ACC112 (cell line): Measurements from ENCODE around the gene PEG3.

Source experiments
- H2AFZ ChIP-seq: fragments of 200-600 bp; sonication (generic); one replicate; pipeline ENCODE4 v1.6.0; 2017; ENCODE audit warnings: antibody characterized with exemption, low read length; ENCODE audit not compliant: unreplicated experiment
- H3K27ac ChIP-seq: fragments of 200-600 bp; sonication (generic); 2 replicates; pipeline ENCODE4 v1.5.1; 2014; ENCODE audit warnings: low read depth, mild to moderate bottlenecking, antibody characterized with exemption, low read length, moderate library complexity
- H3K27me3 ChIP-seq: fragments of 200-600 bp; sonication (generic); 2 replicates; pipeline ENCODE4 v1.6.1; 2014; ENCODE audit warnings: mild to moderate bottlenecking, antibody characterized with exemption, low read length, moderate library complexity, mixed read lengths; ENCODE audit not compliant: insufficient read depth
- H3K36me3 ChIP-seq: fragments of 200-600 bp; sonication (generic); 2 replicates; pipeline ENCODE4 v1.6.1; 2016; ENCODE audit warnings: mild to moderate bottlenecking, antibody characterized with exemption, low read length, moderate library complexity, mixed read lengths; ENCODE audit not compliant: insufficient read depth
- H3K4me1 ChIP-seq: fragments of 200-600 bp; sonication (generic); one replicate; pipeline ENCODE4 v1.6.1; 2016; ENCODE audit warnings: low read length, mixed read lengths; ENCODE audit not compliant: insufficient read depth, unreplicated experiment, control insufficient read depth
- H3K4me3 ChIP-seq: fragments of 200-600 bp; sonication (generic); 2 replicates; pipeline ENCODE4 v1.5.1; 2014; ENCODE audit warnings: mild to moderate bottlenecking, low read depth, low read length
- H3K79me2 ChIP-seq: fragments of 200-600 bp; sonication (generic); one replicate; pipeline ENCODE4 v1.6.0; 2016; ENCODE audit warnings: low read length; ENCODE audit not compliant: control insufficient read depth, unreplicated experiment, insufficient read depth

Gene PEG3

GRCh38 chr19:56838909-56839651, 1.4 kb downstream of the PEG3 start:
- Histone ChIP-seq H2AFZ (no peak overlapping the region), H3K4me3 (peak overlapping the region; percentile 78), H3K4me1 (no peaks in the 10 kb centered on the region), H3K27me3 (peaks cover 4% of the 10 kb centered on the region; the same call in 1 of the 2 replicates), H3K27ac (peak overlapping the region; percentile 68), H3K79me2 (peaks cover 3% of the 10 kb centered on the region), H3K36me3 (no peaks in the 10 kb centered on the region)

DNA sequence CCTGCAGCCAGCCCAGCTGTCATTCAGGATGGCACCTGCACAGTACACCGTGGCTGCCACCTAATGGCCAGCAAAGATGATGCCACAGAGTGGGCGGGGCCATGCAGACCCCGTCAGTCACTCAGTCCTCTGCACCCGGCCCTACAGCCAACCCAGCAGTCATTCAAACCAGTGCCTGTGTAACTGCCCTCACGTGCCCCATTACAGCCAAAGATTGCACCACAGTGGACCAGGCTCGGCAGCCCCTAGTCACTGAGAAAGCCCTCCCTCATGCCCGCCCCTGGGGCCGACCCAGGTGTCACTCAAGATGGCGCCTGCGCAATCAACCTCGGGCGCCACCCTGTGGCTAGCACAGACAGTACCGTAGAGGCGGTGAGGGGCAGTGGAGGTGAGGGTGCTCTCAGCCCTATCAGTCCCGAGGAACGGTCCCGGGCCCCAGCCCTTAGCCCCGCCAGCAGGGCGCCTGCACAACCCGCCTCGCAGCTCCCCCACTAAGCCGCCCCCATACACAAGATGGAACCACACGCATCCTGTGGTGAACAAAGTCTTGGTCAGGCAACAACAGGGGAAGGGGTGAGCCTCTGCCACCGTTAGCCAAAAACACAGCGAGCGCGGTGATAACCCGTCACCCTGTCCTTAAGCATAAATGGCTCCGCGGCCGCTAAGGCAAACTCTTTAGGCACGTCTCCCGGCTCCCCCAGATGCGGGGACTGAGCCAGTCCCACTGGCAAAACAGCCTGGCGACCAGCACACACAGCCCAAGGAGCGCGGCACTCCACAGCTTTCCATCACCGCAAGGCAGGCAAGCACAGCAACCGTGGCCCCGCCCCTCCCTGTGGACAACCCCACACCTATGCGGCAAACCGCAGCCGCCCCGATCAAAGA, 2.3 kb downstream of the PEG3 start:
- Histone ChIP-seq H2AFZ (peak overlapping the region; percentile 50), H3K4me1 (no peaks in the 10 kb centered on the region), H3K27me3 (peaks cover 4% of the 10 kb centered on the region; the same call in 1 of the 2 replicates), H3K36me3 (no peaks in the 10 kb centered on the region), H3K27ac (peak overlapping the region; percentile 47; the same call in 1 of the 2 replicates), H3K4me3 (peak overlapping the region; percentile 76), H3K79me2 (peaks cover 3% of the 10 kb centered on the region)

DNA sequence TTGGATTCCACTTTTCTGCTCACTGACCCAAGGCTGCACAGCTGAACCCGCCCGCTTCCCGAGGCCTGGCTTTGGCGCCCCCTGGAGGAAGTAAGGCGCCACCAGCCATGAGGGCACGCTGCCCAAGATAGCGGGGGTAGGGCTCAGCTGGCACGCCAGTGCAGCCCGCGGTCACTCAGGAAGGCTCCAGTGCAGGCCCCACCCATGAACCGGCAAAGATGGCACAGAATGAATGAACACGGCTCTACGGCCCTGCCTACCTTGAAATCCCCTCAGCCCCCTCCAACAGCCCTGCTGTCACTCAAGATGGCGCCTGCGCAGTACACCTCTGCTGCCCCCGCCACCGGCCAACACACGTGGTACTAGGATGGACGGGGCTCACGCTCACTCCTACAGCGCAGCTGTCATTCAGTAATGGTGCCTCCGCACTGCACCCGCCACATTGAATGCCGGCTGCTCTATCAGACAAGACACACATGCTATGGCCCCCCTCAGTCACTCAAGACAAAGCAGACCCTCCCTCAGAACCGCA, 3.0 kb downstream of the PEG3 start:
- H3K4me3 ChIP-seq = peak overlapping the region; percentile 76

DNA sequence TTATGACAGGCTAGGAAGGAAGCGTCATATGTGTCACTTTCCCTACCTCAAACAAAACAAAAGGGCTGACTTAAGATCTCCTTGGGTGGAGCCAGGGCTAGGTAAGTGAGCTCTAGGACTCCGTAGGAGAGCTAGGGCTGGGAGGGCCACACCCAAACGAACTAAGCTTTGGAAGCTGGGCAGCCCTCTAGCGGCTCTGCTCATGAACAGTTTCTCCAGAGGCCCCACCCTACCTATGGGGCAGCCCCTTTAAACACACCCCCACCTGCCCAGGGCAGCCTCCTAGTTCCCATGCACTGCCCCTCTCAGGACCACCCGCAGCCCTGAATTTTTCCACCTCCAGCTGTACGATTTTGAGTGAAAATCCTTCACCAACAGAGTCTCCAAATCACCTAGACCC, 3.5 kb downstream of the PEG3 start:
- no peak overlapping the region for H3K27ac ChIP-seq
- peaks cover 4% of the 10 kb centered on the region; the same call in 1 of the 2 replicates for H3K27me3 ChIP-seq
- no peak overlapping the region for H2AFZ ChIP-seq
- H3K4me3 ChIP-seq = peak overlapping the region; percentile 76
- no peaks in the 10 kb centered on the region for H3K4me1 ChIP-seq
- H3K79me2 ChIP-seq = peaks cover 3% of the 10 kb centered on the region
- no peaks in the 10 kb centered on the region for H3K36me3 ChIP-seq

More for the DNA sequence above, 3.0 kb downstream of the PEG3 start:
- no peaks in the 10 kb centered on the region for H3K4me1 ChIP-seq
- no peak overlapping the region for H2AFZ ChIP-seq
- peaks cover 3% of the 10 kb centered on the region for H3K79me2 ChIP-seq
- H3K27ac ChIP-seq = peak overlapping the region; percentile 47; the same call in 1 of the 2 replicates
- H3K36me3 ChIP-seq = no peaks in the 10 kb centered on the region
- peaks cover 4% of the 10 kb centered on the region; the same call in 1 of the 2 replicates for H3K27me3 ChIP-seq

DNA sequence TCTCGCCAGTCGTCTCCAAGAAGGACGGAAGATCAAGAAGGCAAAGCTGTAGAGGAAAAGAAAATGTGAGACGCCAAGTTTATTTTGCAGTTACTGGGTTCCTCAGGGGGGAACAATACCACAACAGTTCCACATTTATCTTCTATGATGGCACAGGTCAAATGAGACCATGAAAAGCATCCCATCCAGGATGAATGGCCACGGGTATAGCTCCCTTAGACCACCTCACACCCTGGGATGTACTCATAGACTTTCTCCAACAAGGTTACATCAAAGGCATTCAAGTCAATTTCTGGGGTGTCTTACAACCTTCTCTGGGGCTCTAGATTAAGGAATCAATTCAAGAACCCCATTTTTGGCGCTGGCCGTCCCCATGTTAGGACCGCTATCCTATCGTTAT, 4.5 kb downstream of the PEG3 start:
- Histone ChIP-seq H2AFZ (no peak overlapping the region), H3K4me1 (no peaks in the 10 kb centered on the region), H3K4me3 (no peak overlapping the region), H3K27ac (no peak overlapping the region), H3K79me2 (peaks cover 3% of the 10 kb centered on the region), H3K27me3 (no peaks in the 10 kb centered on the region), H3K36me3 (no peaks in the 10 kb centered on the region)

DNA sequence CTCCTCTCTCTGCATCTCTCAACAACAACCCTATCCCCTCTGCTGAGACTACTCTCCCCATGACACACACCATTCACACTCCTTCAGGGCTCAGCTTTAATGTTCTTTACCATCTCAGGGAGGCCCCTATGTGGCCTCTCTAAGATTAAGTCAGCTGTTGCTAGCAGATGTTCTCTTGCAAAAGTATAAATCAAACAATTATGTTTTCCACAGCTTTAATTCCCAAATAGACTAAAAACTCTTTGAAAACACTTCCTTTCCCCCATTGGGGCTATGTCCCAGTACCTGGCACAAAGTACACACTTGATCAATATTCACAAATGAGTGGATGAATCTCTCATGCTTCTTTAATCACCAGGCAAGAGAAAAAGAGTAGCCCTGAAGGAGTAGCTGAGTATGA, 5.1 kb downstream of the PEG3 start:
- no peak overlapping the region for H3K27ac ChIP-seq
- H2AFZ ChIP-seq = no peak overlapping the region
- H3K36me3 ChIP-seq = no peaks in the 10 kb centered on the region
- H3K79me2 ChIP-seq = peaks cover 3% of the 10 kb centered on the region
- H3K4me3 ChIP-seq = no peak overlapping the region
- no peaks in the 10 kb centered on the region for H3K4me1 ChIP-seq
- no peaks in the 10 kb centered on the region for H3K27me3 ChIP-seq

- Histone ChIP-seq H3K27me3 (no peaks in the 10 kb centered on the region), H3K79me2 (peaks cover 3% of the 10 kb centered on the region), H3K4me1 (no peaks in the 10 kb centered on the region), H3K27ac (no peak overlapping the region), H2AFZ (no peak overlapping the region), H3K36me3 (no peaks in the 10 kb centered on the region), H3K4me3 (no peak overlapping the region)
Measured at GRCh38 chr19:56834564-56835375, 5.8 kb downstream of the PEG3 start.

- Histone ChIP-seq H3K27me3 (no peaks in the 10 kb centered on the region), H3K36me3 (no peaks in the 10 kb centered on the region), H3K79me2 (peaks cover 3% of the 10 kb centered on the region), H3K27ac (no peak overlapping the region), H3K4me3 (no peak overlapping the region), H2AFZ (no peak overlapping the region), H3K4me1 (no peaks in the 10 kb centered on the region)
Measured at GRCh38 chr19:56832352-56832928, 8.1 kb downstream of the PEG3 start.

DNA sequence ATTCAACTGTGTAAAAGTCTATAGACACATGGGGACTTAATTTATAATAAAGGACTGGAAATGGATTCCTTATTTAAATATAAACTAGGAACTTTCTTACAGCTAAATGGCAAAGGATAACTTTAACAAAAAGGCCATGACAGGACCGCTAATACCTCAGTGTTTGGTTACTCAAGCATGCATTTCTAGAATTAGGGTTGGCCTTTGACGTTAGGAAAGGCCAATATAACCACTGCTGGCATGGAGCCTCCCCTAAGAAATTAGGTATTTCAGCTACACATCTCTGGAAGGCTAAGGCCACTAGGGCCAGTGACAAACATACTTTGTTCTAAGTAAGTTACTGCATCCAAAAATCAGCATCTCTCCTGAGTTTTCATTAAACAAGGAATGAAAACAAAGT, 9.3 kb downstream of the PEG3 start:
- H3K27ac ChIP-seq = no peak overlapping the region
- H3K36me3 ChIP-seq = no peaks in the 10 kb centered on the region
- no peak overlapping the region for H3K4me3 ChIP-seq
- no peak overlapping the region for H2AFZ ChIP-seq
- H3K27me3 ChIP-seq = no peaks in the 10 kb centered on the region
- peaks cover under 1% of the 10 kb centered on the region for H3K79me2 ChIP-seq
- no peaks in the 10 kb centered on the region for H3K4me1 ChIP-seq

GRCh38 chr19:56829596-56829995, 10.9 kb downstream of the PEG3 start:
- H3K79me2 ChIP-seq = no peaks in the 10 kb centered on the region

More at GRCh38 chr19:56829596-56829995, 10.9 kb downstream of the PEG3 start:
- Histone ChIP-seq H3K27ac (no peak overlapping the region), H3K36me3 (no peaks in the 10 kb centered on the region), H3K4me3 (no peak overlapping the region), H3K4me1 (no peaks in the 10 kb centered on the region), H2AFZ (no peak overlapping the region), H3K27me3 (no peaks in the 10 kb centered on the region)
